SK-N-MC (cell line): ENCODE data around the gene AUTS2.

Source experiments
- EZH2 ChIP-seq: fragments of 200-600 bp; sonication (generic); IDR thresholded peaks from one replicate; pipeline ENCODE4 v1.6.1; 2017; ENCODE audit warnings: antibody characterized with exemption
- POLR2AphosphoS5 ChIP-seq: IDR thresholded peaks from 2 replicates; pipeline ENCODE4 v1.6.1; 2012; ENCODE audit warnings: mild to moderate bottlenecking, low read depth, low read length, borderline replicate concordance

GRCh38 chr7:70420381-70420662 lies 822.0 kb downstream of the AUTS2 start:
- TF ChIP-seq POLR2AphosphoS5 (no peak), EZH2 (no peak)
